H1 (cell line): ENCODE results near the gene NLN. TPM values are rescaled to one million over a fixed set of nuclear protein-coding genes. Genes with fewer than 3 reads are reported as not detected.

Experiments used
- CTCF ChIA-PET: fragments of 300-600 bp; sonication (Branson Sonifier 250); formaldehyde crosslinking; loops from one replicate; lab custom pipeline; 2021; ENCODE audit not compliant: partially characterized antibody; lab: Charles Lee
- POLR2A ChIA-PET: fragments of 300-600 bp; sonication (Branson Sonifier 250); formaldehyde crosslinking; loops from one replicate; lab custom pipeline; 2021; ENCODE audit warnings: inconsistent platforms; ENCODE audit not compliant: partially characterized antibody; lab: Charles Lee
- DNase-seq, 2 experiments: peaks; one replicate each; pipeline versions ENCODE4 v3.0.0 to v3.0.0-alpha.2; 2010 to 2022; ENCODE audit warnings: low spot score in 2 of 2, low read depth in 1 of 2, mixed read lengths in 1 of 2
- FAIRE-seq: peaks from 2 replicates; lab custom pipeline; 2011; peaks lifted over from hg19 to GRCh38; lab: Jason Lieb, UNC
- H2AFZ ChIP-seq: 2 replicates; pipeline ENCODE4 v1.8.1; 2012; ENCODE audit warnings: low read length, inconsistent platforms
- H2AK5ac ChIP-seq: 2 replicates; pipeline ENCODE4 v1.6.1; 2013; ENCODE audit warnings: low read depth, low read length
- H2BK120ac ChIP-seq: replicated peaks from 2 replicates; pipeline ENCODE3; 2013; ENCODE audit warnings: low read depth, low read length, inconsistent platforms
- H2BK12ac ChIP-seq: 2 replicates; pipeline ENCODE4 v1.6.1; 2013; ENCODE audit warnings: low read depth, low read length
- H2BK15ac ChIP-seq: 2 replicates; pipeline ENCODE4 v1.6.1; 2013; ENCODE audit warnings: low read length
- H2BK20ac ChIP-seq: 2 replicates; pipeline ENCODE4 v1.6.1; 2013; ENCODE audit warnings: low read length
- H2BK5ac ChIP-seq: 2 replicates; pipeline ENCODE4 v1.6.1; 2013; ENCODE audit warnings: low read depth, low read length
- H3K14ac ChIP-seq: 2 replicates; pipeline ENCODE4 v1.6.1; 2013; ENCODE audit warnings: inconsistent platforms; ENCODE audit not compliant: insufficient read length
- H3K18ac ChIP-seq: 2 replicates; pipeline ENCODE4 v1.6.1; 2013; ENCODE audit warnings: low read length; ENCODE audit errors: extremely low read depth
- H3K23ac ChIP-seq: 2 replicates; pipeline ENCODE4 v1.6.1; 2013; ENCODE audit warnings: inconsistent platforms; ENCODE audit not compliant: insufficient read length
- H3K23me2 ChIP-seq: 2 replicates; pipeline ENCODE4 v1.6.1; 2013; ENCODE audit warnings: low read depth, low read length
- H3K27ac ChIP-seq: 2 replicates; pipeline ENCODE4 v1.6.1; 2011; ENCODE audit warnings: low read depth, low read length, inconsistent platforms
- H3K27me3 ChIP-seq, 4 experiments: replicated peaks in 1 of 4; 1 replicate in 1 of 4; 2 replicates in 3 of 4; pipeline versions ENCODE4 v1.6.1 to v1.8.1; 2011 to 2013; ENCODE audit warnings: low read length in 3 of 4, mild to moderate bottlenecking in 3 of 4, inconsistent platforms in 2 of 4, mixed read lengths in 2 of 4, moderate library complexity in 1 of 4; ENCODE audit not compliant: control insufficient read depth in 3 of 4, insufficient read depth in 3 of 4; ENCODE audit errors: extremely low read depth in 1 of 4
- H3K36me3 ChIP-seq, 4 experiments: 2 replicates each; pipeline versions ENCODE4 v1.6.1 to v1.8.1; 2011 to 2013; ENCODE audit warnings: mild to moderate bottlenecking in 4 of 4, low read length in 3 of 4, moderate library complexity in 2 of 4, control low read depth in 1 of 4, inconsistent platforms in 1 of 4; ENCODE audit not compliant: insufficient read depth in 4 of 4, control insufficient read depth in 2 of 4
- H3K4ac ChIP-seq: replicated peaks from 2 replicates; pipeline ENCODE3; 2013; ENCODE audit warnings: low read length, low read depth, mixed read lengths, inconsistent platforms; ENCODE audit not compliant: insufficient read length
- H3K4me1 ChIP-seq, 4 experiments: replicated peaks in 1 of 4; 1 replicate in 1 of 4; 2 replicates in 3 of 4; pipeline versions ENCODE4 v1.6.1 to v1.8.1; 2011 to 2013; ENCODE audit warnings: low read length in 3 of 4, inconsistent platforms in 2 of 4, mixed read lengths in 1 of 4; ENCODE audit not compliant: insufficient read depth in 4 of 4, control insufficient read depth in 3 of 4
- H3K4me2 ChIP-seq, 2 experiments: 2 replicates each; pipeline versions ENCODE4 v1.6.1 to v1.8.1; 2011 to 2013; ENCODE audit warnings: low read depth in 2 of 2, low read length in 2 of 2, control low read depth in 1 of 2, inconsistent platforms in 1 of 2, mild to moderate bottlenecking in 1 of 2; ENCODE audit not compliant: insufficient read depth in 1 of 2
- H3K4me3 ChIP-seq, 4 experiments: fragments of 200-600, 300-600 bp in 1 of 4; sonication (generic), shearing (Covaris generic), sonication (Bioruptor Twin) in 1 of 4; 2 replicates each; pipeline versions ENCODE4 v1.5.1 to v1.8.1; 2011 to 2016; ENCODE audit warnings: low read length in 4 of 4, low read depth in 3 of 4, control low read depth in 2 of 4, inconsistent platforms in 2 of 4, mild to moderate bottlenecking in 2 of 4, mixed read lengths in 1 of 4, moderate library complexity in 1 of 4; ENCODE audit not compliant: insufficient read depth in 2 of 4; ENCODE audit errors: extremely low read depth in 1 of 4
- H3K56ac ChIP-seq: replicated peaks from 2 replicates; pipeline ENCODE3; 2013; ENCODE audit warnings: low read depth, mild to moderate bottlenecking, mixed read lengths, low read length, inconsistent platforms; ENCODE audit not compliant: insufficient read length
- H3K79me1 ChIP-seq: 2 replicates; pipeline ENCODE4 v1.6.1; 2013; ENCODE audit warnings: low read depth, low read length, control low read depth
- H3K79me2 ChIP-seq, 2 experiments: 2 replicates each; pipeline versions ENCODE4 v1.6.1 to v1.8.1; 2012 to 2013; ENCODE audit warnings: low read length in 2 of 2, mild to moderate bottlenecking in 2 of 2, inconsistent platforms in 1 of 2; ENCODE audit not compliant: insufficient read depth in 2 of 2, control insufficient read depth in 1 of 2
- H3K9ac ChIP-seq, 4 experiments: replicated peaks in 1 of 4; 1 replicate in 1 of 4; 2 replicates in 3 of 4; pipeline versions ENCODE4 v1.6.1 to v1.8.1; 2011 to 2013; ENCODE audit warnings: low read depth in 3 of 4, low read length in 3 of 4, control low read depth in 2 of 4, mild to moderate bottlenecking in 2 of 4, moderate library complexity in 2 of 4, inconsistent platforms in 1 of 4; ENCODE audit errors: extremely low read depth in 1 of 4
- H3K9me3 ChIP-seq, 2 experiments: 2 replicates each; pipeline versions ENCODE4 v1.6.1 to v1.8.1; 2012 to 2013; ENCODE audit warnings: mild to moderate bottlenecking in 2 of 2, moderate library complexity in 2 of 2, control low read depth in 1 of 2, inconsistent platforms in 1 of 2, low read depth in 1 of 2, low read length in 1 of 2, mixed read lengths in 1 of 2; ENCODE audit not compliant: insufficient read depth in 2 of 2
- H4K20me1 ChIP-seq, 2 experiments: replicated peaks in 1 of 2; 2 replicates each; pipeline versions ENCODE3 to v1.8.1; 2011 to 2013; ENCODE audit warnings: inconsistent platforms in 2 of 2, low read length in 2 of 2, mild to moderate bottlenecking in 1 of 2; ENCODE audit not compliant: insufficient read depth in 2 of 2, control insufficient read depth in 1 of 2
- H4K5ac ChIP-seq: 2 replicates; pipeline ENCODE4 v1.6.1; 2013; ENCODE audit warnings: low read length, low read depth, mixed read lengths, inconsistent platforms; ENCODE audit not compliant: insufficient read length
- H4K8ac ChIP-seq: 2 replicates; pipeline ENCODE4 v1.8.0; 2013; ENCODE audit warnings: mild to moderate bottlenecking, moderate library complexity, low read length, inconsistent platforms; ENCODE audit not compliant: insufficient read depth; ENCODE audit errors: extremely low read depth
- H4K91ac ChIP-seq: replicated peaks from 2 replicates; pipeline ENCODE3; 2013; ENCODE audit warnings: low read length, mixed read lengths, inconsistent platforms; ENCODE audit not compliant: insufficient read length
- BCL11A ChIP-seq, 2 experiments: IDR thresholded peaks; one replicate each; pipeline ENCODE4 v1.6.1; 2011; ENCODE audit warnings: low read depth in 2 of 2, low read length in 2 of 2, mild to moderate bottlenecking in 2 of 2
- CBX8 ChIP-seq: fragments of 300-800, 300-1000 bp; sonication (generic); IDR thresholded peaks from 2 replicates; pipeline ENCODE4 v1.7.1; 2016; ENCODE audit warnings: low read depth, low read length, borderline replicate concordance
- CHD2 ChIP-seq: IDR thresholded peaks from 2 replicates; pipeline ENCODE4 v1.6.1; 2012; ENCODE audit warnings: low read length, improper control_type of control experiment
- EZH2 ChIP-seq: fragments of 200-600 bp; sonication (generic); IDR thresholded peaks from 2 replicates; pipeline ENCODE4 v1.7.1; 2012; ENCODE audit warnings: low read depth, mild to moderate bottlenecking, moderate library complexity, low read length, inconsistent platforms; ENCODE audit not compliant: severe bottlenecking
- GTF2F1 ChIP-seq: IDR thresholded peaks from 2 replicates; pipeline ENCODE4 v1.6.1; 2012; ENCODE audit warnings: low read depth, low read length, improper control_type of control experiment, borderline replicate concordance
- HDAC2 ChIP-seq, 2 experiments: fragments of 300-600 bp in 1 of 2; sonication (generic) in 1 of 2; IDR thresholded peaks; 2 replicates each; pipeline ENCODE4 v1.6.1; 2011 to 2012; ENCODE audit warnings: low read depth in 2 of 2, low read length in 2 of 2, mild to moderate bottlenecking in 2 of 2, moderate library complexity in 2 of 2, borderline replicate concordance in 1 of 2, inconsistent platforms in 1 of 2
- JUND ChIP-seq: IDR thresholded peaks from 2 replicates; pipeline ENCODE4 v1.6.1; 2011; ENCODE audit warnings: mild to moderate bottlenecking, improper control_type of control experiment, low read length
- SAP30 ChIP-seq: fragments of 300-600 bp; sonication (generic); IDR thresholded peaks from 2 replicates; pipeline ENCODE4 v1.7.1; 2012; ENCODE audit warnings: low read length, moderate library complexity, mild to moderate bottlenecking, inconsistent platforms; ENCODE audit not compliant: insufficient read depth, insufficient replicate concordance
- WGBS, 2 experiments: shearing (Covaris generic) in 1 of 2; methylation state at CpG; one replicate each; pipeline versions ENCODE4 v1.1.6 to v1.1.7; 2013 to 2015; ENCODE audit warnings: low lambda C conversion rate in 2 of 2, mixed read lengths in 2 of 2, inconsistent platforms in 1 of 2, low coverage in 1 of 2, missing lambda C conversion rate in 1 of 2; ENCODE audit not compliant: insufficient replicate concordance in 2 of 2, insufficient coverage in 1 of 2, insufficient read length in 1 of 2; ENCODE audit errors: extremely low coverage in 1 of 2, missing lambda C conversion rate in 1 of 2; 5-methylcytosine and 5-hydroxymethylcytosine counted together
- polyA plus RNA-seq, 7 experiments: library from polyadenylated mRNA; depleted of rRNA in 3 of 7; stranded (reverse) in 5 of 7; unstranded in 2 of 7; fragments of >200 nt in 5 of 7; fragments of 200-250 nt in 2 of 7; gene quantifications; 1 replicate in 5 of 7; 2 replicates in 1 of 7; 4 replicates in 1 of 7; pipeline versions ENCODE4 v1.2.1 to v1.2.3, GENCODE V29; 2011 to 2013; ENCODE audit warnings: missing spikeins in 2 of 7, mixed read lengths in 2 of 7
- total RNA-seq: library from RNA; stranded (reverse); fragmentation: NEBNext Ultra II Directional; extraction: Animal tissue kit (Norgen Biotek cat#: 25700); gene quantifications from 2 replicates; pipeline ENCODE4 v1.2.1, GENCODE V29; 2021
- TF ChIP-seq, protein P1 (sequence below): IDR thresholded peaks from 2 replicates; pipeline ENCODE4 v1.6.1; 2011; ENCODE audit warnings: low read length, improper control_type of control experiment
- TF ChIP-seq, protein P2 (sequence below): IDR thresholded peaks from 2 replicates; pipeline ENCODE4 v1.6.1; 2012; ENCODE audit warnings: inconsistent platforms

Gene NLN
- total and polyA plus RNA-seq, 2 of the 8 experiments (the other 6 are each of a cell fraction or from before 2014, with no cell fraction given), result 46.7 to 192 TPM

GRCh38 chr5:65823204-65823603 lies 101.2 kb downstream of the NLN start:
- Histone ChIP-seq H2BK120ac (no peak overlapping the region), H2BK5ac (no peak overlapping the region), H3K4me2 (no peak overlapping the region), H2BK15ac (no peak overlapping the region), H3K23ac (no peak overlapping the region), H3K9ac (no peak overlapping the region), H3K27me3 (no peaks in the 10 kb centered on the region), H4K20me1 (no peaks in the 10 kb centered on the region), H3K9me3 (no peaks in the 10 kb centered on the region), H3K4me3 (no peak overlapping the region), H2BK12ac (no peak overlapping the region), H3K14ac (no peak overlapping the region), H4K91ac (no peak overlapping the region), H3K36me3 (peaks cover 0 to 35% (median 8%) of the 10 kb centered on the region in 4 experiments; a peak in 7 of 8 replicates), H2BK20ac (no peak overlapping the region), H3K79me1 (no peaks in the 10 kb centered on the region), H2AK5ac (no peak overlapping the region), H4K8ac (no peak overlapping the region), H3K4ac (no peak overlapping the region), H3K79me2 (no peaks in the 10 kb centered on the region), H3K4me1 (no peaks in the 10 kb centered on the region; a peak in 1 of 7 replicates), H3K27ac (no peak overlapping the region), H3K23me2 (no peaks in the 10 kb centered on the region), H2AFZ (no peak overlapping the region), H4K5ac (no peak overlapping the region), H3K56ac (no peak overlapping the region), H3K18ac (no peak overlapping the region)
- ChIA-PET POLR2A (interaction anchor here (0.6 kb wide), 1 partner anchor 62 kb away, joined by 3 read pairs; no protein-coding TSS in a partner anchor), CTCF (interaction anchor here (1.1 kb wide), 1 partner anchor 199 kb away, joined by 3 read pairs; the partner anchor contains the start of gene TRIM23)
- DNase-seq (no peak), FAIRE-seq (no peak)
- 87% methylated on average over 2 of the region's 2 CpGs; no CpG with 5 or more reads in 1 of the 2 experiments for WGBS, 2 experiments
- TF ChIP-seq CBX8 (no peak), BCL11A (IDR thresholded peaks at IDR 0.05; ENCODE audit: low read depth in 2 of 2, low read length in 2 of 2) (no peak), EZH2 (no peak), HDAC2 (IDR thresholded peaks at IDR 0.05; ENCODE audit: borderline replicate concordance in 1 of 2, low read depth in 2 of 2, low read length in 2 of 2) (no peak), GTF2F1 (no peak), JUND (no peak), SAP30 (no peak), CHD2 (no peak)
- TF ChIP-seq, protein P1, sequence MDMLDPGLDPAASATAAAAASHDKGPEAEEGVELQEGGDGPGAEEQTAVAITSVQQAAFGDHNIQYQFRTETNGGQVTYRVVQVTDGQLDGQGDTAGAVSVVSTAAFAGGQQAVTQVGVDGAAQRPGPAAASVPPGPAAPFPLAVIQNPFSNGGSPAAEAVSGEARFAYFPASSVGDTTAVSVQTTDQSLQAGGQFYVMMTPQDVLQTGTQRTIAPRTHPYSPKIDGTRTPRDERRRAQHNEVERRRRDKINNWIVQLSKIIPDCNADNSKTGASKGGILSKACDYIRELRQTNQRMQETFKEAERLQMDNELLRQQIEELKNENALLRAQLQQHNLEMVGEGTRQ, result no peak
- TF ChIP-seq, protein P2, sequence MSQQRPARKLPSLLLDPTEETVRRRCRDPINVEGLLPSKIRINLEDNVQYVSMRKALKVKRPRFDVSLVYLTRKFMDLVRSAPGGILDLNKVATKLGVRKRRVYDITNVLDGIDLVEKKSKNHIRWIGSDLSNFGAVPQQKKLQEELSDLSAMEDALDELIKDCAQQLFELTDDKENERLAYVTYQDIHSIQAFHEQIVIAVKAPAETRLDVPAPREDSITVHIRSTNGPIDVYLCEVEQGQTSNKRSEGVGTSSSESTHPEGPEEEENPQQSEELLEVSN, result no peak
